ENCODE data around the gene ZNF346.

DNA sequence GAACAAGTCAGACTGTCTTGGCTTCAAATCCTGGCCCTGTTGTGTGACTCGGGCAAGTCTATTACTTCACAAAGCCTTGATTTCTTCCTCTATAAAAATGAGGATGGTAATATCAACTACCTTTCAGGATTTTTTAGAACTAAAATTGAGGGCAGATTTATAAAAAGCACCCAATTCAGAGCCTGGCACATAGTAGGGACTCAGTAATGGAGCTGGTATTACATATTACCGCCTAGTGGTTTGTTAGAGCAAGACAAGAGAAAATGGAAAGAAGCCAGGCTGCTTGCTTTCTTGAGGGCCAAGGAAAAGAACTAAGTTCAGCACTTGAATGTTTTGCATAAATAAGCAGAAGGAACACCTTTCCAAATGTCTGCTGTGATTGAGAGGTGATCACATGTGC, 19.4 kb downstream of the ZNF346 start:
- TF ChIP-seq, protein P1, sequence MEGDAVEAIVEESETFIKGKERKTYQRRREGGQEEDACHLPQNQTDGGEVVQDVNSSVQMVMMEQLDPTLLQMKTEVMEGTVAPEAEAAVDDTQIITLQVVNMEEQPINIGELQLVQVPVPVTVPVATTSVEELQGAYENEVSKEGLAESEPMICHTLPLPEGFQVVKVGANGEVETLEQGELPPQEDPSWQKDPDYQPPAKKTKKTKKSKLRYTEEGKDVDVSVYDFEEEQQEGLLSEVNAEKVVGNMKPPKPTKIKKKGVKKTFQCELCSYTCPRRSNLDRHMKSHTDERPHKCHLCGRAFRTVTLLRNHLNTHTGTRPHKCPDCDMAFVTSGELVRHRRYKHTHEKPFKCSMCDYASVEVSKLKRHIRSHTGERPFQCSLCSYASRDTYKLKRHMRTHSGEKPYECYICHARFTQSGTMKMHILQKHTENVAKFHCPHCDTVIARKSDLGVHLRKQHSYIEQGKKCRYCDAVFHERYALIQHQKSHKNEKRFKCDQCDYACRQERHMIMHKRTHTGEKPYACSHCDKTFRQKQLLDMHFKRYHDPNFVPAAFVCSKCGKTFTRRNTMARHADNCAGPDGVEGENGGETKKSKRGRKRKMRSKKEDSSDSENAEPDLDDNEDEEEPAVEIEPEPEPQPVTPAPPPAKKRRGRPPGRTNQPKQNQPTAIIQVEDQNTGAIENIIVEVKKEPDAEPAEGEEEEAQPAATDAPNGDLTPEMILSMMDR (conservative IDR thresholded peaks at IDR 0.05; ENCODE audit: low read length): peak; percentile 31; the same call in 1 of the 2 replicates
- no peak for TF ChIP-seq EZH2phosphoT487 (IDR thresholded peaks at IDR 0.05; ENCODE audit: borderline replicate concordance, low read depth, low read length)
